H9 (cell line): Measurements from ENCODE around the gene CYBRD1. TPM values are rescaled to one million over a fixed set of nuclear protein-coding genes. Genes with fewer than 3 reads are reported as not detected.

ENCODE experiments used
- DNase-seq: peaks from one replicate; pipeline ENCODE4 v3.0.0-alpha.2; 2017
- H2AFZ ChIP-seq: one replicate; pipeline ENCODE4 v1.6.1; 2013; ENCODE audit warnings: mild to moderate bottlenecking, low read length, control low read depth, moderate library complexity
- H2AK5ac ChIP-seq: 2 replicates; pipeline ENCODE4 v1.6.1; 2013; ENCODE audit warnings: low read length, control low read depth, mixed read lengths; ENCODE audit not compliant: insufficient read length
- H2BK120ac ChIP-seq: one replicate; pipeline ENCODE4 v1.6.1; 2013; ENCODE audit warnings: low read depth, mild to moderate bottlenecking, low read length, control low read depth, inconsistent platforms; ENCODE audit not compliant: poor library complexity, severe bottlenecking
- H2BK12ac ChIP-seq: 2 replicates; pipeline ENCODE4 v1.6.1; 2013; ENCODE audit warnings: low read length, control low read depth, mixed read lengths, low read depth; ENCODE audit not compliant: insufficient read length
- H2BK15ac ChIP-seq: 2 replicates; pipeline ENCODE4 v1.6.1; 2013; ENCODE audit warnings: low read depth, low read length, control low read depth
- H2BK20ac ChIP-seq: one replicate; pipeline ENCODE4 v1.6.1; 2013; ENCODE audit warnings: low read depth, mild to moderate bottlenecking, low read length, control low read depth, inconsistent platforms; ENCODE audit not compliant: poor library complexity, severe bottlenecking
- H2BK5ac ChIP-seq: 2 replicates; pipeline ENCODE4 v1.6.1; 2013; ENCODE audit warnings: low read length, control low read depth, mixed read lengths; ENCODE audit not compliant: insufficient read length
- H3K14ac ChIP-seq: 2 replicates; pipeline ENCODE4 v1.6.1; 2013; ENCODE audit warnings: low read length, control low read depth; ENCODE audit not compliant: insufficient read depth
- H3K18ac ChIP-seq: 2 replicates; pipeline ENCODE4 v1.6.1; 2013; ENCODE audit warnings: low read depth, mild to moderate bottlenecking, mixed read lengths, low read length, control low read depth; ENCODE audit not compliant: insufficient read length
- H3K23ac ChIP-seq: 2 replicates; pipeline ENCODE4 v1.6.1; 2013; ENCODE audit warnings: low read length, control low read depth, mixed read lengths, low read depth; ENCODE audit not compliant: insufficient read length
- H3K23me2 ChIP-seq: 2 replicates; pipeline ENCODE4 v1.6.1; 2013; ENCODE audit warnings: low read depth, mild to moderate bottlenecking, mixed read lengths, low read length, control low read depth; ENCODE audit not compliant: insufficient read length, poor library complexity, severe bottlenecking
- H3K27ac ChIP-seq: 2 replicates; pipeline ENCODE4 v1.5.1; 2013; ENCODE audit warnings: low read length, control low read depth, mixed read lengths, low read depth; ENCODE audit not compliant: insufficient read length
- H3K27me3 ChIP-seq: 2 replicates; pipeline ENCODE4 v1.6.1; 2013; ENCODE audit warnings: low read length, control low read depth, inconsistent platforms; ENCODE audit not compliant: insufficient read depth
- H3K4ac ChIP-seq: 2 replicates; pipeline ENCODE4 v1.6.1; 2013; ENCODE audit warnings: low read depth, mild to moderate bottlenecking, control low read depth, inconsistent platforms, low read length, moderate library complexity
- H3K4me1 ChIP-seq: 2 replicates; pipeline ENCODE4 v1.6.1; 2013; ENCODE audit warnings: low read length, control low read depth, inconsistent platforms; ENCODE audit not compliant: insufficient read depth
- H3K4me2 ChIP-seq: 2 replicates; pipeline ENCODE4 v1.6.1; 2013; ENCODE audit warnings: low read length, control low read depth, mixed read lengths; ENCODE audit not compliant: insufficient read length, insufficient read depth
- H3K56ac ChIP-seq: 2 replicates; pipeline ENCODE4 v1.6.1; 2013; ENCODE audit warnings: low read depth, mild to moderate bottlenecking, mixed read lengths, low read length, control low read depth; ENCODE audit not compliant: insufficient read length
- H3K79me1 ChIP-seq: 2 replicates; pipeline ENCODE4 v1.6.1; 2013; ENCODE audit warnings: low read depth, mild to moderate bottlenecking, moderate library complexity, low read length, control low read depth, inconsistent platforms; ENCODE audit not compliant: insufficient read depth, poor library complexity, severe bottlenecking
- H3K79me2 ChIP-seq: 2 replicates; pipeline ENCODE4 v1.6.1; 2013; ENCODE audit warnings: low read length, control low read depth, inconsistent platforms; ENCODE audit not compliant: insufficient read depth
- H3K9ac ChIP-seq: 2 replicates; pipeline ENCODE4 v1.6.1; 2013; ENCODE audit warnings: low read length, control low read depth, mixed read lengths; ENCODE audit not compliant: insufficient read length; ENCODE audit errors: extremely low read depth
- H3K9me3 ChIP-seq: one replicate; pipeline ENCODE4 v1.6.1; 2013; ENCODE audit warnings: low read depth, low read length, inconsistent platforms; ENCODE audit not compliant: control insufficient read depth
- H3T11ph ChIP-seq: one replicate; pipeline ENCODE4 v1.6.1; 2013; ENCODE audit warnings: mild to moderate bottlenecking, low read length, control low read depth, inconsistent platforms
- H4K20me1 ChIP-seq: one replicate; pipeline ENCODE4 v1.6.1; 2013; ENCODE audit not compliant: control insufficient read depth, insufficient read length, insufficient read depth
- H4K5ac ChIP-seq: 2 replicates; pipeline ENCODE4 v1.6.1; 2013; ENCODE audit warnings: low read depth, mild to moderate bottlenecking, mixed read lengths, low read length, control low read depth; ENCODE audit not compliant: insufficient read length
- H4K8ac ChIP-seq: replicated peaks from 2 replicates; pipeline ENCODE4 v1.6.1; 2013; ENCODE audit warnings: low read length, control low read depth, mixed read lengths, low read depth; ENCODE audit not compliant: insufficient read length
- H4K91ac ChIP-seq: 2 replicates; pipeline ENCODE4 v1.6.1; 2013; ENCODE audit warnings: low read depth, mild to moderate bottlenecking, moderate library complexity, mixed read lengths, low read length, control low read depth; ENCODE audit not compliant: insufficient read length
- H3K27ac Mint-ChIP-seq, 3 experiments: 2 replicates in 2 of 3; 3 replicates in 1 of 3; pipeline ENCODE4 v1.8.0; 2020 to 2021; ENCODE audit warnings: mixed read lengths in 3 of 3, mild to moderate bottlenecking in 1 of 3, moderate library complexity in 1 of 3
- H3K27me3 Mint-ChIP-seq: 2 replicates; pipeline ENCODE4 v1.8.0; 2021; ENCODE audit warnings: low read depth, mild to moderate bottlenecking, moderate library complexity, mixed read lengths
- H3K36me3 Mint-ChIP-seq, 3 experiments: 2 replicates in 2 of 3; 3 replicates in 1 of 3; pipeline ENCODE4 v1.8.0; 2020 to 2021; ENCODE audit warnings: low read depth in 3 of 3, mixed read lengths in 3 of 3; ENCODE audit not compliant: insufficient read depth in 1 of 3
- H3K4me1 Mint-ChIP-seq, 2 experiments: 2 replicates each; pipeline ENCODE4 v1.8.0; 2020; ENCODE audit warnings: mixed read lengths in 2 of 2
- H3K4me3 Mint-ChIP-seq, 2 experiments: 2 replicates in 1 of 2; 3 replicates in 1 of 2; pipeline ENCODE4 v1.8.0; 2020 to 2021; ENCODE audit warnings: mild to moderate bottlenecking in 2 of 2, mixed read lengths in 2 of 2, moderate library complexity in 1 of 2
- H3K9me3 Mint-ChIP-seq, 2 experiments: 2 replicates in 1 of 2; 3 replicates in 1 of 2; pipeline ENCODE4 v1.8.0; 2020; ENCODE audit warnings: mild to moderate bottlenecking in 2 of 2, mixed read lengths in 2 of 2, moderate library complexity in 1 of 2
- total RNA-seq: library from RNA; stranded (reverse); gene quantifications from 2 replicates; pipeline ENCODE4 v1.2.1, GENCODE V29; 2021
- TF ChIP-seq, protein P1 (sequence below): fragments of 200-600 bp; sonication (generic); conservative IDR thresholded peaks from 3 replicates; pipeline ENCODE4 v1.8.0; 2021; ENCODE audit warnings: antibody characterized with exemption, mild to moderate bottlenecking

CYBRD1 gene
- total RNA-seq, 1 experiment from 2014 or later: 3.6 TPM

DNA sequence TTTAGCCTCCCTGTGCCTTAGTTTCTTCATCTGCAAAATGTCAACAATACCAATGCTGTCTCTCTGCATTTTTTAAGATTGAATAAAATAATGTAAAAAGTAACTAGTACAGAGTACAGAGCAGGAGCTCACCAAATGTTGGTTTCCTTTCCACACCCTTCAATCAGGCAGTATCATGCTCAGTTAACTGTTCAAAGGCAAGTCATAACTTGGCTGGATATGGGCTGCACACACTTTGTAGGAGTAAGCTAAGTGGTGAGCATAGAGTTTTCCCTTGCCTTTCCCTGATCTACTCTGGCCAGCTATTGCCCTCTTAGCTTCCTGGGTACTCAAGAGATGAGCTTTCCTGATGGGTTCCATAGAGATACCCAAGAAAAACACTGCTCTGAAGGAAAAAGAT lies 77.9 kb downstream of the CYBRD1 start:
- H3K36me3 Mint-ChIP-seq: no peaks in the 10 kb centered on the region

More for the DNA sequence above, 77.9 kb downstream of the CYBRD1 start:
- H2BK5ac ChIP-seq: no peak overlapping the region
- no peak overlapping the region for H3K56ac ChIP-seq
- no peak overlapping the region for H2AFZ ChIP-seq
- H3K79me1 ChIP-seq: no peaks in the 10 kb centered on the region
- no peak overlapping the region for H2BK12ac ChIP-seq
- H4K20me1 ChIP-seq: no peaks in the 10 kb centered on the region
- H3K79me2 ChIP-seq: no peaks in the 10 kb centered on the region
- no peaks in the 10 kb centered on the region for H3K23me2 ChIP-seq
- TF ChIP-seq, protein P1, sequence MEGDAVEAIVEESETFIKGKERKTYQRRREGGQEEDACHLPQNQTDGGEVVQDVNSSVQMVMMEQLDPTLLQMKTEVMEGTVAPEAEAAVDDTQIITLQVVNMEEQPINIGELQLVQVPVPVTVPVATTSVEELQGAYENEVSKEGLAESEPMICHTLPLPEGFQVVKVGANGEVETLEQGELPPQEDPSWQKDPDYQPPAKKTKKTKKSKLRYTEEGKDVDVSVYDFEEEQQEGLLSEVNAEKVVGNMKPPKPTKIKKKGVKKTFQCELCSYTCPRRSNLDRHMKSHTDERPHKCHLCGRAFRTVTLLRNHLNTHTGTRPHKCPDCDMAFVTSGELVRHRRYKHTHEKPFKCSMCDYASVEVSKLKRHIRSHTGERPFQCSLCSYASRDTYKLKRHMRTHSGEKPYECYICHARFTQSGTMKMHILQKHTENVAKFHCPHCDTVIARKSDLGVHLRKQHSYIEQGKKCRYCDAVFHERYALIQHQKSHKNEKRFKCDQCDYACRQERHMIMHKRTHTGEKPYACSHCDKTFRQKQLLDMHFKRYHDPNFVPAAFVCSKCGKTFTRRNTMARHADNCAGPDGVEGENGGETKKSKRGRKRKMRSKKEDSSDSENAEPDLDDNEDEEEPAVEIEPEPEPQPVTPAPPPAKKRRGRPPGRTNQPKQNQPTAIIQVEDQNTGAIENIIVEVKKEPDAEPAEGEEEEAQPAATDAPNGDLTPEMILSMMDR: no peak
- H2AK5ac ChIP-seq: no peak overlapping the region
- H3K4me2 ChIP-seq: no peak overlapping the region
- Mint-ChIP-seq H3K4me3 (no peak overlapping the region), H3K27ac (no peak overlapping the region), H3K4me1 (peaks cover 0 to 3% of the 10 kb centered on the region in 2 experiments; a peak in 1 of 4 replicates), H3K9me3 (no peaks in the 10 kb centered on the region), H3K27me3 (peaks cover 9% of the 10 kb centered on the region)
- H3K27me3 ChIP-seq: no peaks in the 10 kb centered on the region
- H2BK20ac ChIP-seq: no peak overlapping the region
- H3K27ac ChIP-seq: no peak overlapping the region
- H4K91ac ChIP-seq: no peak overlapping the region
- no peak overlapping the region for H2BK15ac ChIP-seq
- H3K9me3 ChIP-seq: no peaks in the 10 kb centered on the region
- DNase-seq: no peak
- H3K14ac ChIP-seq: no peak overlapping the region
- H3K4me1 ChIP-seq: no peaks in the 10 kb centered on the region
- no peak overlapping the region for H2BK120ac ChIP-seq
- H3K9ac ChIP-seq: no peak overlapping the region
- H3K23ac ChIP-seq: no peak overlapping the region
- no peak overlapping the region for H4K5ac ChIP-seq
- H3K18ac ChIP-seq: no peak overlapping the region
- H4K8ac ChIP-seq: no peak overlapping the region
- no peak overlapping the region for H3K4ac ChIP-seq
- no peak overlapping the region for H3T11ph ChIP-seq
